ENCODE measurements around the gene CLDN17.

- TF ChIP-seq EGR1 (IDR thresholded peaks at IDR 0.05; ENCODE audit: borderline replicate concordance, low read depth, low read length) (no peak), SP1 (IDR thresholded peaks at IDR 0.05; ENCODE audit: low read depth, low read length) (no peak), CHD1 (IDR thresholded peaks at IDR 0.05; ENCODE audit: low read depth, low read length) (no peak)
Measured at GRCh38 chr21:30206551-30207251, 40.1 kb upstream of the CLDN17 start.
